SW480 (cell line): ENCODE data around the gene DBH.

Experiments used
- DNase-seq: peaks from one replicate; pipeline ENCODE4 v3.0.0-alpha.2; 2016; ENCODE audit warnings: low spot score

The DBH gene

GRCh38 chr9:133684121-133684935, 48.2 kb downstream of the DBH start:
- no peak for DNase-seq

- DNase-seq: no peak
Observed at GRCh38 chr9:133684936-133685361, 48.8 kb downstream of the DBH start.

- DNase-seq: no peak
Observed at GRCh38 chr9:133685653-133686609, 49.8 kb downstream of the DBH start.

- DNase-seq: no peak
Observed at GRCh38 chr9:133686642-133687575, 50.7 kb downstream of the DBH start.

GRCh38 chr9:133687856-133688761, 51.9 kb downstream of the DBH start:
- DNase-seq: no peak

- no peak for DNase-seq
Observed at GRCh38 chr9:133689151-133689763, 53.1 kb downstream of the DBH start.

GRCh38 chr9:133690081-133690561, 54.0 kb downstream of the DBH start:
- no peak for DNase-seq

- DNase-seq: no peak
Observed at GRCh38 chr9:133691191-133691590, 55.0 kb downstream of the DBH start.

- DNase-seq: peak; percentile 63
Observed at GRCh38 chr9:133691626-133692363, 55.6 kb downstream of the DBH start.

GRCh38 chr9:133692364-133692985, 56.3 kb downstream of the DBH start:
- no peak for DNase-seq

- no peak for DNase-seq
Observed at GRCh38 chr9:133693116-133693515, 57.0 kb downstream of the DBH start.

GRCh38 chr9:133693703-133694529, 57.8 kb downstream of the DBH start:
- peak; percentile 84 for DNase-seq

- DNase-seq: no peak
Observed at GRCh38 chr9:133694686-133695085, 58.5 kb downstream of the DBH start.

- no peak for DNase-seq
Observed at GRCh38 chr9:133696071-133696472, 59.9 kb downstream of the DBH start.

GRCh38 chr9:133699546-133699945, 63.4 kb downstream of the DBH start:
- DNase-seq: no peak

- DNase-seq: peak; percentile 65
Observed at GRCh38 chr9:133700819-133701320, 64.7 kb downstream of the DBH start.

- DNase-seq: no peak
Observed at GRCh38 chr9:133701321-133701980, 65.3 kb downstream of the DBH start.
